Keratinocyte (primary cell): Measurements from ENCODE around the gene DCT. TPM values are rescaled to one million over a fixed set of nuclear protein-coding genes. Genes with fewer than 3 reads are reported as not detected.

Experiments
- DNase-seq: peaks from one replicate; pipeline ENCODE4 v3.0.0-alpha.2; 2011; ENCODE audit warnings: low read depth, missing footprints, low spot score
- FAIRE-seq: peaks from 2 replicates; lab custom pipeline; 2011; peaks lifted over from hg19 to GRCh38; lab: Jason Lieb, UNC
- H2AFZ ChIP-seq: 2 replicates; pipeline ENCODE4 v1.6.0; 2012; ENCODE audit warnings: low read length, control low read depth, inconsistent platforms; ENCODE audit not compliant: control insufficient read depth
- H3K27ac ChIP-seq: 2 replicates; pipeline ENCODE4 v1.5.1; 2011; ENCODE audit warnings: low read length; ENCODE audit not compliant: control insufficient read depth, insufficient read depth
- H3K27me3 ChIP-seq: 3 replicates; pipeline ENCODE4 v1.6.0; 2011; ENCODE audit warnings: low read length; ENCODE audit not compliant: control insufficient read depth, insufficient read depth; ENCODE audit errors: extremely low read depth
- H3K36me3 ChIP-seq, 2 experiments: 2 replicates in 1 of 2; 3 replicates in 1 of 2; pipeline ENCODE4 v1.5.1; 2011; ENCODE audit warnings: low read length in 2 of 2, mild to moderate bottlenecking in 1 of 2; ENCODE audit not compliant: control insufficient read depth in 2 of 2, insufficient read depth in 2 of 2; ENCODE audit errors: extremely low read depth in 1 of 2
- H3K4me1 ChIP-seq: 3 replicates; pipeline ENCODE4 v1.5.1; 2011; ENCODE audit warnings: low read length; ENCODE audit not compliant: control insufficient read depth, insufficient read depth; ENCODE audit errors: extremely low read depth
- H3K4me2 ChIP-seq: 3 replicates; pipeline ENCODE4 v1.6.0; 2011; ENCODE audit warnings: low read depth, low read length; ENCODE audit not compliant: control insufficient read depth, insufficient read depth; ENCODE audit errors: extremely low read depth
- H3K4me3 ChIP-seq, 3 experiments: fragments of 200-600 bp in 1 of 3; sonication (generic) in 1 of 3; 2 replicates in 2 of 3; 3 replicates in 1 of 3; pipeline ENCODE4 v1.5.1; 2011 to 2016; ENCODE audit warnings: low read length in 3 of 3, mild to moderate bottlenecking in 3 of 3, control low read depth in 2 of 3, inconsistent platforms in 1 of 3, low read depth in 1 of 3, mixed read lengths in 1 of 3, mixed run types in 1 of 3, moderate library complexity in 1 of 3; ENCODE audit not compliant: control insufficient read depth in 2 of 3, insufficient read depth in 2 of 3; ENCODE audit errors: extremely low read depth in 1 of 3
- H3K79me2 ChIP-seq: 2 replicates; pipeline ENCODE4 v1.6.0; 2012; ENCODE audit warnings: low read length; ENCODE audit not compliant: control insufficient read depth, insufficient read depth
- H3K9ac ChIP-seq: 3 replicates; pipeline ENCODE4 v1.6.0; 2011; ENCODE audit warnings: low read length; ENCODE audit not compliant: control insufficient read depth, insufficient read depth; ENCODE audit errors: extremely low read depth
- H3K9me1 ChIP-seq: 3 replicates; pipeline ENCODE4 v1.6.0; 2011; ENCODE audit warnings: low read length; ENCODE audit not compliant: control insufficient read depth, insufficient read depth; ENCODE audit errors: extremely low read depth
- H3K9me3 ChIP-seq: 2 replicates; pipeline ENCODE4 v1.5.1; 2012; ENCODE audit warnings: low read depth, low read length; ENCODE audit not compliant: control insufficient read depth
- H4K20me1 ChIP-seq: 3 replicates; pipeline ENCODE4 v1.6.0; 2011; ENCODE audit warnings: low read length; ENCODE audit not compliant: control insufficient read depth, insufficient read depth; ENCODE audit errors: extremely low read depth
- CTCF ChIP-seq, 3 experiments: IDR thresholded peaks in 1 of 3; conservative IDR thresholded peaks in 1 of 3; optimal IDR thresholded peaks in 1 of 3; 2 replicates in 2 of 3; 3 replicates in 1 of 3; pipeline versions ENCODE3 to v1.5.1; 2011; ENCODE audit warnings: low read length in 3 of 3, mild to moderate bottlenecking in 3 of 3, moderate library complexity in 2 of 3, control low read depth in 1 of 3, inconsistent platforms in 1 of 3; ENCODE audit not compliant: insufficient read depth in 2 of 3; ENCODE audit errors: extremely low read depth in 1 of 3
- EZH2 ChIP-seq: IDR thresholded peaks from one replicate; pipeline ENCODE4 v1.6.1; 2012; ENCODE audit warnings: inconsistent platforms, mild to moderate bottlenecking, low read length, moderate library complexity
- dilution Hi-C: fragments of 300-500 bp; cut with MboI; formaldehyde crosslinking; loops from one replicate; pipeline ENCODE4 v1.7.0; 2020; ENCODE audit warnings: low sequenced_read_pairs; ENCODE audit not compliant: extremely low pct_ligation_motif_present
- polyA plus RNA-seq, 5 experiments: library from polyadenylated mRNA; depleted of rRNA in 3 of 5; stranded (reverse) in 3 of 5; stranded (forward) in 1 of 5; unstranded in 1 of 5; fragments of >200 nt; gene quantifications; 1 replicate in 1 of 5; 2 replicates in 3 of 5; 3 replicates in 1 of 5; pipeline versions ENCODE4 v1.2.1 to v1.2.3, GENCODE V29; 2011 to 2012; ENCODE audit warnings: missing spikeins in 2 of 5, low read depth in 1 of 5, low replicate concordance in 1 of 5

Gene DCT
- polyA plus RNA-seq, 1 donor (not counting 4 experiments of a cell fraction or from before 2014, with no cell fraction given), result 0.04 TPM

- FAIRE-seq, result no peak
- no peak overlapping the region for H3K4me2 ChIP-seq
- dilution Hi-C loops, result no loop called here
Measured at GRCh38 chr13:94414708-94415107, 64.8 kb downstream of the DCT start.

GRCh38 chr13:94414141-94414540 is 65.3 kb downstream of the DCT start:
- no peaks in the 10 kb centered on the region for H3K9me3 ChIP-seq
- H3K4me2 ChIP-seq, result no peak overlapping the region
- dilution Hi-C loops, result no loop called here
- no peaks in the 10 kb centered on the region for H3K4me1 ChIP-seq
- no peak overlapping the region for H3K9ac ChIP-seq
- no peak overlapping the region for H3K4me3 ChIP-seq
- H3K9me1 ChIP-seq, result no peaks in the 10 kb centered on the region
- TF ChIP-seq CTCF (optimal IDR thresholded peaks at IDR 0.05 in 1 of 3, IDR thresholded peaks at IDR 0.05 in 1 of 3, conservative IDR thresholded peaks at IDR 0.05 in 1 of 3; ENCODE audit: extremely low read depth in 1 of 3, insufficient read depth in 2 of 3, low read length in 3 of 3), result no peak
- TF ChIP-seq EZH2, result no peak
- no peaks in the 10 kb centered on the region for H3K79me2 ChIP-seq
- H3K36me3 ChIP-seq, result no peaks in the 10 kb centered on the region
- no peak overlapping the region for H2AFZ ChIP-seq
- FAIRE-seq, result no peak
- no peaks in the 10 kb centered on the region for H4K20me1 ChIP-seq
- no peaks in the 10 kb centered on the region for H3K27me3 ChIP-seq
- no peak for DNase-seq
- H3K27ac ChIP-seq, result no peak overlapping the region

More at GRCh38 chr13:94414708-94415107, 64.8 kb downstream of the DCT start:
- Histone ChIP-seq H4K20me1 (no peaks in the 10 kb centered on the region), H3K9me1 (no peaks in the 10 kb centered on the region), H3K9me3 (no peaks in the 10 kb centered on the region), H3K36me3 (no peaks in the 10 kb centered on the region), H2AFZ (no peak overlapping the region), H3K4me3 (no peak overlapping the region), H3K27ac (no peak overlapping the region), H3K79me2 (no peaks in the 10 kb centered on the region), H3K9ac (no peak overlapping the region), H3K27me3 (no peaks in the 10 kb centered on the region), H3K4me1 (no peaks in the 10 kb centered on the region)
- DNase-seq, result no peak
- no peak for TF ChIP-seq EZH2

- H3K36me3 ChIP-seq, result no peaks in the 10 kb centered on the region
- H2AFZ ChIP-seq, result no peak overlapping the region
- TF ChIP-seq CTCF (optimal IDR thresholded peaks at IDR 0.05 in 1 of 3, IDR thresholded peaks at IDR 0.05 in 1 of 3, conservative IDR thresholded peaks at IDR 0.05 in 1 of 3; ENCODE audit: extremely low read depth in 1 of 3, insufficient read depth in 2 of 3, low read length in 3 of 3), result no peak
- TF ChIP-seq EZH2, result no peak
- dilution Hi-C loops, result no loop called here
- FAIRE-seq, result no peak
- no peaks in the 10 kb centered on the region for H4K20me1 ChIP-seq
- no peaks in the 10 kb centered on the region for H3K27me3 ChIP-seq
- no peaks in the 10 kb centered on the region for H3K9me1 ChIP-seq
- H3K4me3 ChIP-seq, result no peak overlapping the region
- H3K9ac ChIP-seq, result no peak overlapping the region
- no peaks in the 10 kb centered on the region for H3K79me2 ChIP-seq
- no peaks in the 10 kb centered on the region for H3K4me1 ChIP-seq
- no peak for DNase-seq
- no peak overlapping the region for H3K27ac ChIP-seq
- H3K4me2 ChIP-seq, result no peak overlapping the region
- no peaks in the 10 kb centered on the region for H3K9me3 ChIP-seq
Measured at GRCh38 chr13:94413598-94413944, 65.9 kb downstream of the DCT start.
